ENCODE data around the gene GSTP1.
"Not testable (repeated sequence)": the region's sequence is repeated elsewhere in the genome, so short reads cannot be mapped to it uniquely, and the experiment has no call there.

GSTP1 gene

DNA sequence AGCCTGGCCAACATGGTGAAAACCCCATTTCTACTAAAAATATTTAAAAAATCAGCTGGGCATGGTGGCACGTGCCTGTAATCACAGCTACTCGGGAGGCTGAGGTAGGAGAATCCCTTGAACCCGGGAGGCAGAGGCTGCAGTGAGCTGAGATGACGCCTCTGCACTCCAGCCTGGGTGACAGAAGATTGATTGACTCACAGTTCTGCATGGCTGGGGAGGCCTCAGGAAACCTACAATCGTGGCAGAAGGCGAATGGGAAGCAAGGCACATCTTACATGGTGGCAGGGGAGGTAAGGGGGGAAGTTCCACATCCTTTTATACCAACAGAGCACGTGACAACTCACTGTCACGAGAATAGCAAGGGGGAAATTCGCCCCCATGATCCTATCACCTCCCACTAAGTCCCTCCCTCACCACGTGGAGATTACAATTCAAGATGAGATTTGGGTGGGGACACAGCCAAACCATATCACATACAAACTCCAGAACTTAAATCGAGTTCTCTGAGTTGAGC is 5.3 kb downstream of the GSTP1 start:
- intact Hi-C loops (cut with DNase I), result loop anchor here (10.0 kb wide), 1 partner anchor 74 kb away; no protein-coding TSS in a partner anchor
- DNase-seq, result not testable (repeated sequence)

DNA sequence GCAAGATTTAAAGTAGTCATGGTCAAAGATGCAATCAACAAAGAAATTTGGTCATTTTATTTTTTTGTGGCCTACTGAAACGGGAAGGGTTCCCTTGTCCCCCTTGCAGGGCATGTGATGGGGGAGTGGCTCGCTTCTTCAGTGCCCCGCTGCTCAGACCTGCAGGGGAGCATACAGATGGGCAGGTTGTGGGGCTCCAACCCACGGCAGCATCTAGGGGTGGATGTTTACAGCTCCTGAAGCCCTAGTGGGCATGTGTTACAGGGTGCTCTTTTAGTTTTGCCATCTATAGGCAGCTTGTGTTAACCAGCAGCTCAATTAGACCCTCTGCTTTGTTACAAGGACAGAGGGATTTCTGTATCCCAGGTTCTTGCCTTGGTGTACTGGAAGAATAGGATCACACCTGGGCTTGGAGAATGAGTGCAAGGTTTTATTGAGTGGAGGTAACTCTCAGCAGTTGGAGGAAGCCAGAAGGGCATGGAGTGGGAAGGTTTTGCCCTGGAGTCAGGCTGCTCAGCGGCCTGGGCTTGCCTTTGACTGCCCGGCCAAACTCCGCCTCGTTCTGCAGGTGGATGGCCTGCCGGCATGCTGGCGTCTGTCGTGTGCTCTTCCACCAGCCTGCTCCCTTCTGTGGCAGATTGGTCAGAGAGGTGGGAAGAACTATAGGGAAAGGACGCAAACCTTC is 9.4 kb downstream of the GSTP1 start:
- intact Hi-C loops (cut with DNase I), result no loop called here
- DNase-seq, result no peak

DNA sequence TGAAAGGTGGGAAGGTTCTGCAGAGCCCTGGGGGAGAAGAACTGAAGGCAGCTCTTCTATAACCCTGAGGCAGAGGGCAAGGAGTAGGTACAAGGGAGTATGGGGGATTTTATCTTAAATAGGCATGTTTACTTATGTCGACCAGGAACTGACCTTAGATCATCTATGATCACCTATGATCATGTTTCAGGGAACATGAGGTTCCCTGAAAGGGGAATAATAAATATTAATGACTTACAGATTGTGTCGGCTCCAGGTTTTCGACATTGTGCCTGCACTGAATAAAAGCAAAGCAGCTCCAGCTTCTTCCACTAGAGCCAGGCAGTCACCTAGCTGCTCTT is 9.9 kb downstream of the GSTP1 start:
- intact Hi-C loops (cut with DNase I), result no loop called here

DNA sequence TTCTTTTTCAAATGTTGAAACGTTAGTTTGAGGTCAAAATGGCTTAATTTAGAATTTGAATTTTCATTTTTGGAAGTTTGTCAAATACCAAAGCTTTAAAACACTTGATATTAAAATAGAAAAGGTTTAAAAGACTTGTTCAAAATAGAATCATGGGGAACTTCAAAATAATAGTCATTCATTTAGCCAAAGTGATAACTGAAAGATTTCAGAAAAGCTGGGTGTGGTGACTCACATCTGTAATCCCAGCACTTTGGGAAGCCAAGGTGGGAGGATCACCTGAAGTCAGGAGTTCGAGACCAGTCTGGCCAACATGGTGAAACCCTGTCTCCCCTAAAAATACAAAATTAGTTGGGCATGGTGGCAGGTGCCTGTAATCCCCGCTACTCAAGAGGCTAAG is 10.9 kb downstream of the GSTP1 start:
- intact Hi-C loops (cut with DNase I), result no loop called here
- DNase-seq, result no peak

More for the DNA sequence above, 9.9 kb downstream of the GSTP1 start:
- no peak for DNase-seq

DNA sequence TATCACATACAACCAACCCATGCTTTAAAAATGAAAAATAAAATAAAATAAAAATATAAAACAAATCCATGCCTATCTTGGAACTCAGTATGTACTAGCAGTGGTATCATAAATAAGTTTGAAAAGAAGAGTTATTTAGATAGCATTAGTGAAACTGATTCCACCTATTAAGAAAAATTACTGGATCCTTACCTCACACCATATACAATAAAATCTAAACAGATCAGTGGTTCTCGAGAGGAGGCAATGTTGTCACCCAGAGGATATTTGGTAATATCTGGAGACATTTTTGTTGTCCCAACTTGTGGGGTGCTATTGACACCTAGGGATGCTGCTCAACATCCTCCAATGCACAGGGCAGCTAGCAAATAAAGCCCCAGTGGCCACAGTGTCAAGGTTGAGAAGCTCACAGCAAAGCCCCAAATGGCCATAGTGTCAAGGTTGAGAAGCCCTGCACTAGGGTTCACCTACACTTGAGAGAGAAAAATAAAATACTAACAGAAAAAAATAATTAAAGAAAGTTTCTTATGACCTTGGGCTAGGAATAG is 13.2 kb downstream of the GSTP1 start:
- DNase-seq, result no peak
- intact Hi-C loops (cut with DNase I), result no loop called here

DNA sequence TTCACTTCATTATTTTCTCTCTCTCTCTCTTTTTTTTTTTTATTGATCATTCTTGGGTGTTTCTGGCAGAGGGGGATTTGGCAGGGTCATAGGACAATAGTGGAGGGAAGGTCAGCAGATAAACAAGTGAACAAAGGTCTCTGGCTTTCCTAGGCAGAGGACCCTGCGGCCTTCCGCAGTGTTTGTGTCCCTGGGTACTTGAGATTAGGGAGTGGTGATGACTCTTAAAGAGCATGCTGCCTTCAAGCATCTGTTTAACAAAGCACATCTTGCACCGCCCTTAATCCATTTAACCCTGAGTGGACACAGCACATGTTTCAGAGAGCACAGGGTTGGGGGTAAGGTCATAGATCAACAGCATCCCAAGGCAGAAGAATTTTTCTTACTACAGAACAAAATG is 13.8 kb downstream of the GSTP1 start:
- DNase-seq; intact Hi-C loops (cut with DNase I): not testable (repeated sequence)

DNA sequence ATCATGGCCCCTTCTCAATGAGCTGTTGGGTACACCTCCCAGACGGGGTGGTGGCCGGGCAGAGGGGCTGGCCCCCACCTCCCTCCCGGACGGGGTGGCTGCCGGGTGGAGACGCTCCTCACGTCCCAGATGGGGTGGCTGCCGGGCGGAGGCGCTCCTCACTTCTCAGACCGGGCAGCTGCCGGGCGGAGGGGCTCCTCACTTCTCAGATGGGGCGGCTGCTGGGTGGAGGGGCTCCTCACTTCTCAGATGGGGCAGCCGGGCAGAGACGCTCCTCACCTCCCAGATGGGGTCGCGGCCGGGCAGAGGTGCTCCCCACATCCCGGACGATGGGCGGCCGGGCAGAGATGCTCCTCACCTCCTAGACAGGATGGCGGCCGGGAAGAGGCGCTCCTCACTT is 14.4 kb downstream of the GSTP1 start:
- DNase-seq; intact Hi-C loops (cut with DNase I): not testable (repeated sequence)

DNA sequence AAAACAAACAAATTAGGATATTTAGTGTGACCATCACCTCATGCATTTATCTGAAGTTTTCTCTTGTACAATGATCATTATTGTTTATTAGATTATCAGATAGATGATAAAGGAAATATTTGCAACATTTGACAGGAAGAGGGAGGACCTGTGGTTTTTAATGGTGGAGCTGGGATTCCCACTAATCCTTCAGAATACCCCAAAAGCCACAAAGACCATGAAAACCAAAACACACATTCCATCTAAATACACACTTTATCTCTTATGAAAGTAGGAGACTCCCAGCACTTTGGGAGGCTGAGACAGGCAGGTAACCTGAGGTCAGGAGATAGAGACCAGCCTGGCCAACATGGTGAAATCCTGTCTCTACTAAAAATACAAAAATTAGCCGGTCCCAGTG is 15.5 kb downstream of the GSTP1 start:
- intact Hi-C loops (cut with DNase I), result no loop called here
- DNase-seq, result no peak

DNA sequence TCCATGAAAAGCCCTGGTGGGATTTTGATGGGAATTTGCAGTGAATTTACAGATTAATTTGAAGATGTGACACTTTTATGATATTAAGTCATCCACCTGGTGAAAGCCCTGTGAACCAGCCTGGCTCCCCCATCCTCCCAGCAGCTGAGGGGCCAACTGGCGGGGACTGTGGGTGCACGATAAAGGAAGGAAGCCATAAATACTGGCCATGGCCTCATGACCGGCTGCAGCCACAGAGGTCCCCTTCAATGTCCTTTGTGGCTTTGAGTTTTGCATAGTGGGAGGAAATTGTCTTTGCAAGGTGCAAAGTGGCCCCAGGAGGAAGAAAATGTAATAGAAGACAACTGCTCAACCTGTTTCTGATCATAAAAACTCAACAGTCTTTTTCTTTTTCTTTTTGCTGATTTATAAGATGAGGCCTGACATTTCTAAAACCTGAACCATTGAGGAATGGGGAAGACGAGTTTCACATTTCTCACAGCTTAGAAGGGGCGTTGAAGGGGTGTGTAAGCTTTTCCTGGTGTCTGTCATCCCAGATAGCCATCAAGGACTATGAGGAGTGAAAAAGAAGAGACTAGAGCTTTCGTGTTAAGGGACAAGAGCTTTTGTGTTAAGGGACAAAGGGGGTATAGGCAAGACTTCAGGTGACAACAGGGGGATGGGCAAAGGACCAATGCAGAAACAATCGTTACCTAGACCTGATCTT is 16.9 kb downstream of the GSTP1 start:
- no peak for DNase-seq
- intact Hi-C loops (cut with DNase I), result no loop called here

DNA sequence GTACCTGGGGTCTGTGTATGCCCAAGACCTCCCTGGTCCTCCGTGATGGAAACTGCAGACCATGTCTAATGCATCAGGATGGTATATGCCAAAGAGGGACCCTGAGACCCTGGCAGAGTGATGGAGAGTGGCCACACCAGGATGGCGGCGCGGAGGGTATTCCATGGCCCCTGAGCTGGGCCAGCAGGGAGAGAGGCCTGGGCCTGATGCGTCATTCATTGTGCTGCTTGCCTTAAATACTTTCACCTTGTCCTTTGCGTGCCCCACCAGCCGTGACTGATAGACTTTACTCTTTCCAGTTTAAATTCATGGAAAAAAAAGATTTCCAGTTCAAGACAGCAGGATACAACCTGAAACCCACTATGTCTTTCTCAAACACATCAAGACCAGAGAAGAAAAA is 17.5 kb downstream of the GSTP1 start:
- no peak for DNase-seq
- intact Hi-C loops (cut with DNase I), result no loop called here

DNA sequence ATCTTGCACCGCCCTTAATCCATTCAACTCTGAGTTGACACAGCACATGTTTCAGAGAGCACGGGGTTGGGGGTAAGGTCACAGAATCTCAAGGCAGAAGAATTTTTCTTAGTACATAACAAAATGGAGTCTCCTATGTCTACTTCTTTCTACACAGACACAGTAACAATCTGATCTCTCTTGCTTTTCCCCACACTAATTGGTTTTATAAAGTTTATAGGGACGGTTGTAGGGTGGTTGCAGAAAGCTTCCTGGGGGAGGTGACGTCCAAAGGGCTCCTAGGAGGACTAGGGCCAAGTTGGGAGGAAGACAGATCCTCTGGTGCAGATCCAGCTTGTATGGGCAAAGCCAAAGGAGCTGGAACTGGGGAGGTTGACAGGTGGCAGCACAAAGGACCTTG is 20.5 kb downstream of the GSTP1 start:
- DNase-seq; intact Hi-C loops (cut with DNase I): not testable (repeated sequence)

DNA sequence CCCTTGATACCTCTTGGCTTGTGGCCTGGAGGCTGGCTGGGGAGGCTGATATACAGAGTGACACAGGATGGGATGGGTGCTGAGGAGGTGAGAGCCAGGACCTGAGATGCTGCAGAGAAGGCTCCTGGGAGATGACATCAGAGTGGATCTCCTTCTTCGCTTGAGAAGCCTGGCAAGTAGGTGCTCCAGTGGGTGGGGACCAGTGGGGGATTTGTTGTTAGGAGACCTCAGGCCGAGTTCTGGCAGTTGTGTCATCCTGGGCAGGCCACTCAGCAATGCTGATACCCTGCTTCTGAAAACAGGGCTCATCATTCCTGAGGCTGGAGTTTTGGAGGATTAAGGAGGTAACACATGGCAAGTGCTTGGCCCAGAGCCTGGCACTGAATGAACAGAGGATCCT is 21.2 kb downstream of the GSTP1 start:
- no peak for DNase-seq
- intact Hi-C loops (cut with DNase I), result no loop called here

DNA sequence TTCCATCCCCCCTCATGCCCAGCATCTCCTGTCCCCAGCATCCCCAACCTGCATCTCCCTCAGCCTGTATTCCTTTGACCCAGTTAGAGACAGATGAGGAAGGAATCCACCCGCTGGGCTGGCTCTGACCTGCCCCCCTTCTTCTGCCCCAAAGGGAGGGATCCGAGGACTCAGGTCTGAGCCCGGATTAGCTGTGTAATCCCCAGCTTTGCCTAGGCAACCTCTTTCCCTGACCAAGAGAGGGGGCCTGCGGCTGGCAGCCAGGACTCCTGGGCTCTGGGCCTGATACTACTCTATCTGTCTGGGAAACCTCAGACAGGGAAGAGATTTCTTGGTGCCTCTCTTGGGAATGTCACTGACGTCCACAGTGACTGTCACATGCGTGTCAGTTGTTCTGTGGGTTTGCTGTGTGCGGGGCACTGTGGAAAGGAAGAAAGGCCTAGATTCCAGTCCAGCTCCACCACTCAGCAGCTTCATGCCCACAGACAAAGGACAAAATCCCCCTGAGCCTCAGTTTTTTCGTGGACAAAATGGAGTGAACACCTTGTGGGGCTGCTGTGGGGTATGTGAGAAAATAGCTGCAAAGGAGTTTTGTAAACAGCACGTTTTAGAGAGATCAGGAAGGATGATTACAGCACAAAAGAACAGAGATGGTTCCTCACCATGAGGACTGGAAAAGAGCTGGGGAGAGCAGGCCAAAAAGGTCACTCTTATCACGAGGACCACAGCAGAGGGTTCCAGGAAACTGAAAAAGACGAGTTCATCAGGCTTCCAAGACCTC is 21.8 kb downstream of the GSTP1 start:
- intact Hi-C loops (cut with DNase I), result loop anchor here (2.0 kb wide), 1 partner anchor 21 kb away; no protein-coding TSS in a partner anchor
- no peak for DNase-seq

DNA sequence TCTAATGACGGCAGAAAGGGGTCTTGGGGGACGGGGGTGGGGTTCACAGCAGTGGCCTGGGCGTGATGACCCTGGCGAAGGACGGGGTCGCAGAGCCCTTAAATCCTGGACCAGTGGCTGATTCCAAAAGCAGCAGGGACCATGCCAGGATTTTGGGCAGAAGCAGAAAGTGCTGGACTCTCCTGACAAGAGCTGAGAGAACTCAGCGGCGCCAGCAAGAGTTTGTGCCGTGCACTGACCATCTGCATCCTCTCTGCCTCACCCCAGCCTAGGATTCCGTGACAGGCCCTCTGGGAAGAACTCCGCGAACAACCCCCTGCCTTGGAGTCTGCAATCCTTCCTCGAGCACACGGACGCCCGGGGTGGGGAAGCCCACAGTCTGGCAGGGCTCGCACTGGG is 22.5 kb downstream of the GSTP1 start:
- DNase-seq, result peak in 1 of 42 donors; percentile 24
- intact Hi-C loops (cut with DNase I), result loop anchor here (2.0 kb wide), 1 partner anchor 21 kb away; no protein-coding TSS in a partner anchor

DNA sequence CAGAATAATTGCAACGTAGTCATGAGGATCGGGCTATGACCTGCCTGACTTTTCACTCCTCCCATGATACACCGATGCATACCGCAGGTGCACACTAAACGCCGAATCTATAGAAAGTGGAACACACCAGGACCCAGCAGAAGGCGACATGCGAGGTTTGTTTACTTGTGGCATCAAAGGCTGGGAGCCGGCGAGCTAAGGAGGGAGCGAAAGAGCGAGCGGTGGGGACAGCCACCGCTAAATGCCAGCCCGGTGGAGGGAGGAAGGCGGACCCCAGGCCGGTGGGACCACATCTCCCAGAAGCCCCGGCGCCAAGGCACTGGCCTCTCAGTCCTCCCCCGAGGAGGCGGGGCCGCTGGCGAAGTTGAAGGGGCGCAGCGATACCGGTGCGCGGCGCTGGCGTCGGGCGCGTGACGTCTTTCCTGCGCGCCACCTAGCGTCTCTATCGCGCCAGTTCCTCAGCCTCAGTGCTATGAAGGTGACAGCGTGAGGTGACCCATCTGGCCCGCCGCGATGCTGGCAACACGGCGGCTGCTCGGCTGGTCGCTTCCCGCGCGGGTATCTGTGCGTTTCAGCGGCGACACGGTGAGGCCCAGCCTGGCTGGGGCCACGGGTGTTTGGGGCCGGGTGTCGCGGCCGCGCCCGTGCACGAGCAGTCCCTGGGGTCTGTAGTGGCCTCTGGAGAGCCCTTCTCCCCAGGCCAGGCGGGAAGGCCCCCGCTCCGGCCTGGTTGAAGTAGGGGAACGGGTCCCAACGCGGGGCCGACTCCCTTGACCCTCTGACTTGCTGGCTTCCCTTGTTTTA is 23.1 kb downstream of the GSTP1 start, which contains the start of gene NDUFV1:
Gene NDUFV1 (plus strand): TSS at position 445 of the 804 bp plus-strand sequence. CDS start 69 bp downstream, at position 514.
- intact Hi-C loops (cut with DNase I), result loop anchor here (2.0 kb wide), 1 partner anchor 22 kb away; no protein-coding TSS in a partner anchor
- DNase-seq, result peak; percentile 94 to 100 (median 98)

DNA sequence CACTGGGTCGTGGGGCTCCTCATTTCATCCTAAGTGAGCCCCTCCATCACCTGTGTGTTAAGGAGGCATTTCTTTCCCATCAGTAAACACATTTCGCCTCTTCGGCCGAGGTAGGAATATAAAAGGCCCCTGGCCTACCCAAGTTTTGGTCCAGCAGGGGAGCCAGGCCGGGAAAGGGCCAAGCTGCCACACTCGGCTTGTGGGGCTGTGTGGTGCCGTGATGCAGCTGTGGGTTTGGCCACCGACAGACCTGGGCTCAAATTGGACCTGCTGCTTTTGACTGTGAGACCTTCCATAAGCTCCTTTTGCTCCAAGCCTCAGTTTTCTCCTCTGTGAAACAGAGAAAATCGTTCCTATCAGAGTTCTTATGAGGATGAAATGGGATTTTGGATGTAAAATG is 23.9 kb downstream of the GSTP1 start:
- intact Hi-C loops (cut with DNase I), result loop anchor here (2.0 kb wide), 1 partner anchor 23 kb away; no protein-coding TSS in a partner anchor
- DNase-seq, result no peak

DNA sequence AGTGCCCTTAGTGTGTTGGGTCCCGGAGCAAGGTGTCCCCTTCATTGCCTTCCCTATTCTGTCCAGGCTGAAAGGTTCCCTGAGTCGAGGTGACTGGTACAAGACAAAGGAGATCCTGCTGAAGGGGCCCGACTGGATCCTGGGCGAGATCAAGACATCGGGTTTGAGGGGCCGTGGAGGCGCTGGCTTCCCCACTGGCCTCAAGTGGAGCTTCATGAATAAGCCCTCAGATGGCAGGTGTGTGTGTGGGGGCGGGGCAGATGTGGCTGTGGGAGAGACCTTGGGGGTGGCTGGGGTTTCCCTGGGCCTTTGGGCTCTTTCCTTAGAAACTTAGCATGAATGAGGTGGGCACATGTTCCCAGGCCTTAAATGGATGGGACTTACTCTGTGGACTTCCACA is 24.9 kb downstream of the GSTP1 start:
- intact Hi-C loops (cut with DNase I), result no loop called here
- DNase-seq, result no peak

DNA sequence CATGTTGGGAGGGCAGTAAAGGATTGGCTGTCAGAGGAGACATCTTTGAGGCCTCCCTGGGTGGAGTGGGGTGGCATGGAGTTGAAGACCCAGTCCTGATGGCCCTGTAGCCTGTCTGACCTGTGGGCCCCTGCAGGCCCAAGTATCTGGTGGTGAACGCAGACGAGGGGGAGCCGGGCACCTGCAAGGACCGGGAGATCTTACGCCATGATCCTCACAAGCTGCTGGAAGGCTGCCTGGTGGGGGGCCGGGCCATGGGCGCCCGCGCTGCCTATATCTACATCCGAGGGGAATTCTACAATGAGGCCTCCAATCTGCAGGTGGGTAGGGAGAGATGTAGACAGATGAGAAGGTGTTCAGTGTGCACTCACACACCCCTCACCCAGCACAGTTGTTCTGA is 25.7 kb downstream of the GSTP1 start:
- intact Hi-C loops (cut with DNase I), result no loop called here
- DNase-seq, result no peak
